ENCODE results near the gene UNC45B.

GRCh38 chr17:35160354-35161201 lies 13.0 kb downstream of the UNC45B start:
- TF ChIP-seq CTCF (IDR thresholded peaks at IDR 0.05), result no peak
- TF ChIP-seq EZH2 (IDR thresholded peaks at IDR 0.05; ENCODE audit: borderline replicate concordance, insufficient read depth, low read depth, low read length, poor library complexity, severe bottlenecking), result no peak

Data from B cell (primary cell).